Panc1 (cell line): Measurements from ENCODE around the gene MAP4. TPM values are rescaled to one million over a fixed set of nuclear protein-coding genes. Genes with fewer than 3 reads are reported as not detected.

Experiments used
- ATAC-seq: fragments of 200-7000 bp; cut with Tn5 transposase; 2 replicates; pipeline ENCODE4 v1.9.1; 2020; ENCODE audit warnings: mild to moderate bottlenecking, moderate library complexity
- BruUV-seq: library from RNA; stranded (reverse); fragments of 400-500 nt; replicated peaks from 2 replicates; lab custom pipeline; 2021; lab: Mats Ljungman, UMichigan
- CTCF ChIA-PET: fragments of 300-600 bp; sonication (Branson Sonifier 250); formaldehyde crosslinking; loops from one replicate; lab custom pipeline; 2022; ENCODE audit warnings: antibody characterized with exemption; lab: Charles Lee
- POLR2A ChIA-PET: fragments of 300-600 bp; sonication (Branson Sonifier 250); formaldehyde crosslinking; loops from one replicate; lab custom pipeline; 2022; ENCODE audit warnings: antibody characterized with exemption; lab: Charles Lee
- DNase-seq: peaks from one replicate; pipeline ENCODE4 v3.0.0-alpha.2; 2010; ENCODE audit warnings: low read depth, low spot score
- H3K27ac ChIP-seq: 2 replicates; pipeline ENCODE4 v1.5.1; 2011; ENCODE audit warnings: mild to moderate bottlenecking, low read length, inconsistent platforms
- H3K27me3 ChIP-seq: fragments of 200-500 bp; sonication (Bioruptor generic); 2 replicates; pipeline ENCODE4 v1.6.0; 2014; ENCODE audit warnings: low read length, inconsistent platforms; ENCODE audit not compliant: control insufficient read depth, insufficient read depth
- H3K36me3 ChIP-seq: fragments of 200-500 bp; sonication (Bioruptor generic); 2 replicates; pipeline ENCODE4 v1.5.1; 2014; ENCODE audit warnings: inconsistent platforms, mild to moderate bottlenecking, low read length, moderate library complexity; ENCODE audit not compliant: control insufficient read depth, insufficient read depth
- H3K4me1 ChIP-seq: 2 replicates; pipeline ENCODE4 v1.5.1; 2011; ENCODE audit warnings: inconsistent platforms, mild to moderate bottlenecking, low read length, moderate library complexity; ENCODE audit not compliant: control insufficient read depth, insufficient read depth
- H3K4me3 ChIP-seq, 2 experiments: 2 replicates each; pipeline ENCODE4 v1.5.1; 2011 to 2012; ENCODE audit warnings: low read depth in 2 of 2, low read length in 2 of 2, mild to moderate bottlenecking in 2 of 2, inconsistent platforms in 1 of 2, moderate library complexity in 1 of 2
- H3K9me3 ChIP-seq: fragments of 200-500 bp; sonication (Bioruptor generic); 2 replicates; pipeline ENCODE4 v1.5.1; 2014; ENCODE audit warnings: low read depth, mild to moderate bottlenecking, inconsistent platforms, low read length, moderate library complexity; ENCODE audit not compliant: control insufficient read depth, insufficient read depth
- CTCF ChIP-seq: fragments of 450-650 bp; IDR thresholded peaks from 2 replicates; pipeline ENCODE4 v1.5.1; 2017; ENCODE audit warnings: mild to moderate bottlenecking
- POLR2AphosphoS5 ChIP-seq: IDR thresholded peaks from 2 replicates; pipeline ENCODE4 v1.6.1; 2012; ENCODE audit warnings: mild to moderate bottlenecking, low read depth, low read length, moderate library complexity
- REST ChIP-seq, 2 experiments: IDR thresholded peaks; 2 replicates each; pipeline ENCODE4 v1.6.1; 2011 to 2012; ENCODE audit warnings: low read depth in 2 of 2, control low read depth in 1 of 2, low read length in 1 of 2, mild to moderate bottlenecking in 1 of 2, moderate library complexity in 1 of 2; ENCODE audit not compliant: insufficient read depth in 1 of 2
- SIN3A ChIP-seq: IDR thresholded peaks from 2 replicates; pipeline ENCODE4 v1.6.1; 2012; ENCODE audit warnings: low read depth, mild to moderate bottlenecking, low read length, moderate library complexity, borderline replicate concordance; ENCODE audit not compliant: insufficient read depth
- TCF7L2 ChIP-seq: IDR thresholded peaks from 2 replicates; pipeline ENCODE4 v1.6.1; 2011; ENCODE audit warnings: mild to moderate bottlenecking, low read depth, low read length, inconsistent platforms
- in situ Hi-C: cut with HindIII; loops from 2 replicates; pipeline ENCODE4 v1.10.0; 2016; ENCODE audit warnings: low sequenced_read_pairs, low pct_unique_long_range_greater_than_20kb
- intact Hi-C: fragments of 100-400 bp; cut with micrococcal nuclease; formaldehyde crosslinking; loops from one replicate; pipeline ENCODE4 v1.10.0; 2022; ENCODE audit not compliant: unreplicated experiment
- total RNA-seq: library from RNA; stranded (reverse); gene quantifications from one replicate; pipeline ENCODE4 v1.2.1, GENCODE V29; 2021; ENCODE audit not compliant: unreplicated experiment

The MAP4 gene
- total RNA-seq, 1 experiment from 2014 or later, result 150 TPM

- no peak overlapping the region for H3K4me3 ChIP-seq
- intact Hi-C loops, result no loop called here
- no peak overlapping the region; the same call in 1 of the 2 replicates for H3K27ac ChIP-seq
- no peaks in the 10 kb centered on the region for H3K9me3 ChIP-seq
- no peak for TF ChIP-seq POLR2AphosphoS5
- no peak for TF ChIP-seq REST (IDR thresholded peaks at IDR 0.05; ENCODE audit: insufficient read depth in 1 of 2, low read depth in 2 of 2, low read length in 1 of 2)
- TF ChIP-seq SIN3A, result no peak
- TF ChIP-seq TCF7L2, result no peak
- TF ChIP-seq CTCF, result no peak
- peaks cover under 1% of the 10 kb centered on the region for H3K4me1 ChIP-seq
- H3K27me3 ChIP-seq, result no peaks in the 10 kb centered on the region
- BruUV-seq, result no TSS peak
- ChIA-PET POLR2A (interaction anchor here (0.6 to 0.7 kb wide), 2 partner anchors 19 to 126 kb away, joined by 4 to 6 read pairs; no protein-coding TSS in a partner anchor), CTCF (no interaction called here)
- no peak for DNase-seq
- in situ Hi-C loops, result no loop called here
- no peaks in the 10 kb centered on the region for H3K36me3 ChIP-seq
- no peak for ATAC-seq
Observed at GRCh38 chr3:48018841-48019240, 2.6 kb upstream of the MAP4 start.

GRCh38 chr3:48015431-48016180 lies 610 bp downstream of the MAP4 start:
- Histone ChIP-seq H3K27ac (no peak overlapping the region), H3K36me3 (no peaks in the 10 kb centered on the region), H3K4me1 (peaks cover 6% of the 10 kb centered on the region), H3K27me3 (no peaks in the 10 kb centered on the region), H3K9me3 (no peaks in the 10 kb centered on the region), H3K4me3 (no peak overlapping the region)
- intact Hi-C loops, result no loop called here
- in situ Hi-C loops, result no loop called here
- BruUV-seq, result no TSS peak
- CTCF ChIA-PET, result no interaction called here
- TF ChIP-seq POLR2AphosphoS5 (no peak), SIN3A (no peak), REST (IDR thresholded peaks at IDR 0.05; ENCODE audit: insufficient read depth in 1 of 2, low read depth in 2 of 2, low read length in 1 of 2) (no peak), CTCF (no peak)
- DNase-seq, result no peak
- POLR2A ChIA-PET, result no interaction called here
- no peak for ATAC-seq
